Measurements from ENCODE around the gene CMSS1.

DNA sequence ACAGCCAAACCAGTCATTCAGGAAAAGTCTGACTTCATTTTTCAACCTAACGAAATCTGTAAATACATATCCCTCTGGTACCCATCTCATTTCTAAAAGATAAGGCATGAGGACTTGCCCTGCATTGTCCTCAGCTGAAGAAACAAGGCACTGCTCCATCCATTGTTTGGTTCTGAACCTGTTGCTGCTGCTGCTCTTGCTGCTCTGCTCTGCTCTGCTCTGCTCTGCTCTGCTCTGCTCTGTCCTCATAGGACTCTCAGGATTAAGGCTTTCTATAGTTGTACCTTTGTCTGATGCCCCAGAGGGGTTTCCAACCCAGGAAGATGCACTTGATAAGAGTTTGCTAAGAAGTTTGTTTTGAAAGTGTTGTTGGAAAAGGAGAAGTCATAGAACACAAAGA is 38.2 kb downstream of the CMSS1 start:
- TF ChIP-seq, protein P1, sequence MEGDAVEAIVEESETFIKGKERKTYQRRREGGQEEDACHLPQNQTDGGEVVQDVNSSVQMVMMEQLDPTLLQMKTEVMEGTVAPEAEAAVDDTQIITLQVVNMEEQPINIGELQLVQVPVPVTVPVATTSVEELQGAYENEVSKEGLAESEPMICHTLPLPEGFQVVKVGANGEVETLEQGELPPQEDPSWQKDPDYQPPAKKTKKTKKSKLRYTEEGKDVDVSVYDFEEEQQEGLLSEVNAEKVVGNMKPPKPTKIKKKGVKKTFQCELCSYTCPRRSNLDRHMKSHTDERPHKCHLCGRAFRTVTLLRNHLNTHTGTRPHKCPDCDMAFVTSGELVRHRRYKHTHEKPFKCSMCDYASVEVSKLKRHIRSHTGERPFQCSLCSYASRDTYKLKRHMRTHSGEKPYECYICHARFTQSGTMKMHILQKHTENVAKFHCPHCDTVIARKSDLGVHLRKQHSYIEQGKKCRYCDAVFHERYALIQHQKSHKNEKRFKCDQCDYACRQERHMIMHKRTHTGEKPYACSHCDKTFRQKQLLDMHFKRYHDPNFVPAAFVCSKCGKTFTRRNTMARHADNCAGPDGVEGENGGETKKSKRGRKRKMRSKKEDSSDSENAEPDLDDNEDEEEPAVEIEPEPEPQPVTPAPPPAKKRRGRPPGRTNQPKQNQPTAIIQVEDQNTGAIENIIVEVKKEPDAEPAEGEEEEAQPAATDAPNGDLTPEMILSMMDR (conservative IDR thresholded peaks at IDR 0.05), result no peak
- no peak for TF ChIP-seq ZFX (IDR thresholded peaks at IDR 0.05)

Measured in C4-2B (cell line).